Glomerular visceral epithelial cell (primary cell): ENCODE measurements around the gene PRR23A.
"Not testable (repeated sequence)": the region's sequence is repeated elsewhere in the genome, so short reads cannot be mapped to it uniquely, and the experiment has no call there.

ENCODE experiments used
- DNase-seq: peaks from one replicate; pipeline ENCODE4 v3.0.0-alpha.2; 2016; ENCODE audit errors: extremely low spot score

PRR23A gene

GRCh38 chr3:139006051-139006716, at the start of gene PRR23A:
TSS of gene PRR23A (minus strand) at chr3:139006268. CDS start at chr3:139006268, 0 bp downstream.
- no peak for DNase-seq

- DNase-seq: no peak
Observed at GRCh38 chr3:139052802-139053600, 46.9 kb upstream of the PRR23A start.

GRCh38 chr3:139044366-139045210, 38.5 kb upstream of the PRR23A start, which contains the start of gene PRR23C:
TSS of gene PRR23C (minus strand) at chr3:139044892. CDS start at chr3:139044620, 272 bp downstream.
- DNase-seq: no peak

- DNase-seq: no peak
Observed at GRCh38 chr3:139043554-139044365, 37.7 kb upstream of the PRR23A start.

GRCh38 chr3:139037478-139037877, 31.4 kb upstream of the PRR23A start:
- no peak for DNase-seq

- DNase-seq: no peak
Observed at GRCh38 chr3:139032326-139033002, 26.4 kb upstream of the PRR23A start.

- not testable (repeated sequence) for DNase-seq
Observed at GRCh38 chr3:139030576-139030975, 24.5 kb upstream of the PRR23A start.

- DNase-seq: no peak
Observed at GRCh38 chr3:139024968-139025367, 18.9 kb upstream of the PRR23A start.

- DNase-seq: no peak
Observed at GRCh38 chr3:139020868-139021234, 14.8 kb upstream of the PRR23A start, which contains the start of gene PRR23B. TSS of gene PRR23B (minus strand) at chr3:139020926. CDS start at chr3:139020661, 265 bp downstream.

GRCh38 chr3:139020036-139020867, 14.2 kb upstream of the PRR23A start:
- no peak for DNase-seq

- DNase-seq: peak; percentile 1
Observed at GRCh38 chr3:139016430-139017048, 10.5 kb upstream of the PRR23A start.

GRCh38 chr3:139005356-139005993, 593 bp downstream of the PRR23A start:
- DNase-seq: no peak

- DNase-seq: no peak
Observed at GRCh38 chr3:138995706-138996105, 10.4 kb downstream of the PRR23A start.

GRCh38 chr3:138987181-138987580, 18.9 kb downstream of the PRR23A start:
- no peak for DNase-seq

GRCh38 chr3:138985932-138986331, 20.1 kb downstream of the PRR23A start:
- DNase-seq: no peak

- DNase-seq: no peak
Observed at GRCh38 chr3:138984816-138985215, 21.3 kb downstream of the PRR23A start.

GRCh38 chr3:138976047-138976446, 30.0 kb downstream of the PRR23A start:
- DNase-seq: no peak

- DNase-seq: no peak
Observed at GRCh38 chr3:138975351-138975750, 30.7 kb downstream of the PRR23A start.

- peak; percentile 60 for DNase-seq
Observed at GRCh38 chr3:138974462-138974861, 31.6 kb downstream of the PRR23A start.
